ENCODE results near the gene NFATC1. TPM values are rescaled to one million over a fixed set of nuclear protein-coding genes. Genes with fewer than 3 reads are reported as not detected.

NFATC1 gene
- polyA plus RNA-seq, 3 donors, result 5.1 to 5.8 (median 5.7) TPM

GRCh38 chr18:79438898-79439627, 43.3 kb downstream of the NFATC1 start:
- DNase-seq, result no peak

GRCh38 chr18:79439628-79440023, 43.9 kb downstream of the NFATC1 start:
- DNase-seq, result no peak

- DNase-seq, result no peak
These were observed 44.8 kb downstream of the NFATC1 start for GRCh38 chr18:79440316-79441110.

GRCh38 chr18:79441420-79441819, 45.7 kb downstream of the NFATC1 start:
- no peak for DNase-seq

GRCh38 chr18:79442508-79443221, 46.9 kb downstream of the NFATC1 start:
- DNase-seq, result no peak

GRCh38 chr18:79445221-79445620, 49.5 kb downstream of the NFATC1 start:
- DNase-seq, result no peak

GRCh38 chr18:79445696-79446561, 50.2 kb downstream of the NFATC1 start:
- no peak for DNase-seq

- DNase-seq, result no peak
These were observed 51.2 kb downstream of the NFATC1 start for GRCh38 chr18:79446931-79447330.

- DNase-seq, result no peak
These were observed 52.1 kb downstream of the NFATC1 start for GRCh38 chr18:79447703-79448367.

GRCh38 chr18:79448621-79449020, 52.9 kb downstream of the NFATC1 start:
- DNase-seq, result no peak

GRCh38 chr18:79449551-79450288, 54.0 kb downstream of the NFATC1 start:
- no peak for DNase-seq

GRCh38 chr18:79450289-79451080, 54.8 kb downstream of the NFATC1 start:
- no peak for DNase-seq

GRCh38 chr18:79451237-79452125, 55.8 kb downstream of the NFATC1 start:
- no peak for DNase-seq

- DNase-seq, result no peak
These were observed 56.7 kb downstream of the NFATC1 start for GRCh38 chr18:79452190-79452990.

- DNase-seq, result no peak
These were observed 57.4 kb downstream of the NFATC1 start for GRCh38 chr18:79452991-79453645.

GRCh38 chr18:79453816-79454735, 58.3 kb downstream of the NFATC1 start:
- no peak for DNase-seq

All from renal pelvis (tissue), 4 donors.